ENCODE results near the gene GRN.
"Not testable (repeated sequence)": the region's sequence is repeated elsewhere in the genome, so short reads cannot be mapped to it uniquely, and the experiment has no call there.

GRN gene

DNA sequence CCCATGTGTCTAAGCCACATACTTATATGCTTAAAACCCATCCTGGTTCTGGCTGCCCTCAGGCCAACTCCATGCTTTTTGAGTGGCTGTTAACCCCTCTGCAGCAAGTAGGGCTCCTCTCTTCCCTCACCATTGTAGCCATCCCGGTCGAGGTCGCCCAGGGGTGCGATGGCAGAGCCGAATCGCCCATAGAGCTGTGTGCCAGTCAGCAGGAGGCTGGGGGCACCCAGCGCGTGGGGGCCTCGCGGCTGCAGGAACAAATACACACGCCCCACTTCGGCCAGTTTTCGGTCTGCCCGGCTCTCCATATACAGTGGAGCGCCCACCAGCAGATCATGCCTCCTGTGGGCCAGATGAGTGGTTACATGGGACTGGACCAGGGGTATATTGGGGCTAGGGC, 38.3 kb downstream of the GRN start:
- DNase-seq (ENCODE audit: low spot score), result no peak

- DNase-seq (ENCODE audit: low spot score), result no peak
Measured at GRCh38 chr17:44383861-44384260, 38.8 kb downstream of the GRN start.

- no peak for DNase-seq (ENCODE audit: low spot score)
Measured at GRCh38 chr17:44384281-44384822, 39.2 kb downstream of the GRN start.

DNA sequence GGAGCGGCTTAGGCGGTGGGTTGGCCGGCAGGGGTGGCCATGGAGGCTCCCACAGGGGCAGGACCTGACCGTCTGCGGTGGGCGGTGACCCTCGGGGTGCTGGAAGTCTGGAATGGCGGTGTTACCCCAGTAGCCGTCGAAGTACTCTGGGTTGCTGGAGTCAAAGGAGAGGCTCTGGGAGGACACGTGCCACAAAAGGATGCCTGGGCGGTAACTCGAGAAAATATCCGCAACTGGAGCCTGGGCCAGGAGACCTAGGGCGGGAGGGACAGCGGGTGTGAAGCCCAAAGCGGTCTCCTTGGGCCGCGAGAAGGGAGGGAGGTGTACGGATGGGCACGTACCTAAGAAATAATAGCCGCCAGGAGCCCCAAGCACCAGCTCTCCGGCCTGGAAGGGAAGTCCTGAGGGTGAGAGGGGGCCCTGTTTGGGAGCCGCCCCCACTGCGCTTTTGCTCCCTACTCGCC, 39.8 kb downstream of the GRN start:
- DNase-seq (ENCODE audit: low spot score), result no peak

DNA sequence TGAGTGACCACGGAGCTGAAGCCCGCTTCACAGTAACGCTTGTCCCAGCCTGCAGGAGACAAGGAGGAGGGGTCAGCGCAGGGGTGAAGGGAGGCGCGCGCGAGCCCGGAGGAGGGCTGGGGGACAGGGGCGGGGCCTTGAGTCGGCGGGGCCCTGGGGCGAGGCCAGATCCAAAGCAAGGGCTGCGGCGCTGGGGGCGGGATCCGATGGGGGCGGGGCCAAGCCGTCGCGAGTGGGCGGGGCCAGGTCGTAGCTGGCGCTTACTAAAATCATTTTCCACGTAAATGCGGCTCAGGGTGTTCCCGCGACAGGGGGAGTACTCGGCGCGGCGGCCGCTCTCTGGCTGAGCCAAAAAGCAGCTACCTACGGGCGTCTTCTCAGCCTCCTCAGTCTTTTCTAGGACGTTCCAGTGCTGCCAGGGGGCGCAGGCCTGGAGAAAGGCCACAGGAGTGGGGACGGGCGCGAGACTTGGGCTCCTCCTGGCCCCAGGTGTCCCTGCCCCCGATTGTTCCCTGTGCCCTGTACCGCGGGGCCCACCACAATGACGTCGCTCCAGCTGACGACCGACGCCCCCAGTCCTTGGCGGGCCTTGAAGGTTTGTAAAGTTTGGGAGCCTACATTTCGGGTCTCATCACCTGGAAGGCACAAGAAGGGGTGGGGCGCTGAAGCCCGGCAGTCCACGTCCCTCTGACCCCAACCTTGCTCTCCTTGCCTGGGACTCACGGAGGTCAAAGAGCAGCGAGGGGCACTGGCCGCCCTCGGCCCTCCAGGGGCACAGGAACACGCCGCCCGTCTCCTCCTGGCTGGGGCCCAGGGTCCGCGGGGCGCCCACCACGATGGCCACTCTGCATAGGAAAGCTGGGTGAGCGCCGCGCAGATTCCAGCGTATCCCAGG, 40.4 kb downstream of the GRN start:
- DNase-seq (ENCODE audit: low spot score), result peak; percentile 80

DNA sequence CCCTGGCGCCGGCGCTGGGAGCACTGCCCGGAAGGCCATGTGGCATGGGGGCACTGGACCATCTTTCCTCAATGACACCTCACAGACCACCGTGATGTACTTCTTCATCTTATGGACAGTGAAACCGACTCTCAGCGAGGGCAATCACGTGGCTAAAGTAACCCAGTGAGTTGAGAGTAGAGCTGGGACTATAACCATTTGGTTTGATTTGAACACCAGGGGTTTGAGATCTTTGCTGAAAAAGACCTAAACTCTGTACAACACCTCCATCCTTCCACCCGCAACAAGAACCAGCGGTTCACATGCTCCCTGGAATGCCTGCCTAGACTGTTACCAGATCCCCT, 41.1 kb downstream of the GRN start:
- no peak for DNase-seq (ENCODE audit: low spot score)

GRCh38 chr17:44387804-44388203, 42.7 kb downstream of the GRN start:
- DNase-seq (ENCODE audit: low spot score), result no peak

GRCh38 chr17:44389281-44389680, 44.2 kb downstream of the GRN start, which contains the start of gene ITGA2B:
Gene ITGA2B (minus strand): TSS chr17:44389649. CDS start chr17:44389473, 176 bp downstream.
- DNase-seq (ENCODE audit: low spot score), result no peak

GRCh38 chr17:44389723-44390202, 44.7 kb downstream of the GRN start:
- no peak for DNase-seq (ENCODE audit: low spot score)

GRCh38 chr17:44390250-44390870, 45.3 kb downstream of the GRN start:
- DNase-seq (ENCODE audit: low spot score), result no peak

DNA sequence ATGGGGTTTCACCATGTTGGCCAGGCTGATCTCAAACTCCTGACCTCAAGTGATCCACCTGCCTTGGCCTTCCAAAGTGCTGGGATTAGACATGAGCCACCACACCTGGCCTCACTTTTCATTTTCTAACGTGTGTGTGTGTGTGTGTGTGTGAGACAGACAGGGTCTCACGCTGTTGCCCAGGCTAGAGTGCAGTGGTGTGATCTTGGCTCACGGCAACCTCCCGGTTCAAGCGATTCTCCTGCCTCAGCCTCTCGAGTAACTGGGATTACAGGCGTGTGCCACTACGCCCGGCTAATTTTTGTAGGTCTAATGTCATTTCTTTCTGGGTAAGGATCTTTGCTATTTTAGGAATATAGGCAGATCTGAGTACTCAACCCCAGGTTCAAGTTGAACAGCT, 49.0 kb downstream of the GRN start:
- not testable (repeated sequence) for DNase-seq (ENCODE audit: low spot score)

- no peak for DNase-seq (ENCODE audit: low spot score)
Measured at GRCh38 chr17:44394833-44395232, 49.7 kb downstream of the GRN start.

DNA sequence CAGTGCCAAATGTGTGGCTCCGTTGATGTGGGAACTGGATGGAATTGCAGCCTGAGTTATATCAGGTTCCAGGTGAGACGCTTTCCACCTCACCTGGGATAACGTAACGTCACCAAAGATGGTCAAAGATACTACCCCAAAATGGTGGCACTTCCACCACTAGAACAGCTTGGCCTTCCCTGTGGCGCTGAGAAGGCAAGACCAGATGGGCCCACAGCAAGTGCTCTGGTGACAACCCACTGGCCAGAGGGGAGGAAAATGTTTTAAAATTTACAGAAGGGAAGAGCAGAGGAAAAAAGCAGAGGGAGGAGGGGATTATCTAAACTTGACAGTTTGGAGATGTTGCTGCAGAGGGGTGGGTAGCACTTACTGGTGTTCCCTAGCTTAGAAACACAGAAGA, 51.8 kb downstream of the GRN start:
- DNase-seq (ENCODE audit: low spot score), result no peak

- DNase-seq (ENCODE audit: low spot score), result no peak
Measured at GRCh38 chr17:44397479-44398440, 52.7 kb downstream of the GRN start.

- no peak for DNase-seq (ENCODE audit: low spot score)
Measured at GRCh38 chr17:44398692-44399691, 53.9 kb downstream of the GRN start.

- no peak for DNase-seq (ENCODE audit: low spot score)
Measured at GRCh38 chr17:44400226-44400847, 55.2 kb downstream of the GRN start.
